B cell (primary cell): ENCODE measurements around the gene CCR6. TPM values are rescaled to one million over a fixed set of nuclear protein-coding genes. Genes with fewer than 3 reads are reported as not detected.

Experiments
- ATAC-seq: fragments of 200-7000 bp; cut with Tn5 transposase; one replicate; pipeline ENCODE4 v1.10.0; 2021; ENCODE audit warnings: low read depth, mild to moderate bottlenecking, moderate number of reproducible peaks, moderate library complexity
- CTCF ChIA-PET: fragments of 350-600 bp; sonication (Branson Sonifier 250); formaldehyde crosslinking; loops from one replicate; lab custom pipeline; 2021; ENCODE audit warnings: antibody characterized with exemption, inconsistent platforms; lab: Charles Lee
- POLR2A ChIA-PET: fragments of 350-600 bp; sonication (Branson Sonifier 250); formaldehyde crosslinking; loops from one replicate; lab custom pipeline; 2021; ENCODE audit warnings: antibody characterized with exemption; lab: Charles Lee
- DNase-seq: peaks from one replicate; pipeline ENCODE4 v3.0.0; 2013
- H2AFZ ChIP-seq: 2 replicates; pipeline ENCODE4 v1.6.1; 2012; ENCODE audit warnings: mild to moderate bottlenecking, low read depth, low read length; ENCODE audit not compliant: insufficient read depth, poor library complexity, severe bottlenecking
- H3K27ac ChIP-seq, 2 donors: 1 replicate in 1 of 2; 2 replicates in 1 of 2; pipeline ENCODE4 v1.5.1; 2012 to 2013; ENCODE audit warnings: low read length in 2 of 2, mild to moderate bottlenecking in 2 of 2, moderate library complexity in 1 of 2
- H3K27me3 ChIP-seq, 4 experiments: fragments of 200-600 bp in 1 of 4; sonication (generic) in 1 of 4; replicated peaks in 1 of 4; 1 replicate in 2 of 4; 2 replicates in 2 of 4; pipeline versions ENCODE4 v1.6.1 to v1.7.0; 2013 to 2016; ENCODE audit warnings: low read length in 3 of 4, mild to moderate bottlenecking in 2 of 4, mixed read lengths in 1 of 4, moderate library complexity in 1 of 4; ENCODE audit not compliant: insufficient read depth in 4 of 4, control insufficient read depth in 3 of 4; ENCODE audit errors: control extremely low read depth in 1 of 4
- H3K36me3 ChIP-seq, 2 experiments: replicated peaks in 1 of 2; 1 replicate in 1 of 2; 2 replicates in 1 of 2; pipeline versions ENCODE4 v1.6.1 to v1.7.1; 2013; ENCODE audit warnings: low read length in 1 of 2; ENCODE audit not compliant: insufficient read depth in 2 of 2, control insufficient read depth in 1 of 2; ENCODE audit errors: control extremely low read depth in 1 of 2, extremely low read depth in 1 of 2
- H3K4me1 ChIP-seq, 2 donors: fragments of 200-600 bp in 1 of 2; sonication (generic) in 1 of 2; 1 replicate in 1 of 2; 2 replicates in 1 of 2; pipeline versions ENCODE4 v1.5.1 to v1.6.1; 2013 to 2017; ENCODE audit warnings: low read length in 2 of 2; ENCODE audit not compliant: control insufficient read depth in 2 of 2, insufficient read depth in 2 of 2
- H3K4me2 ChIP-seq: replicated peaks from 2 replicates; pipeline ENCODE3; 2012; ENCODE audit warnings: mild to moderate bottlenecking, low read depth, low read length; ENCODE audit not compliant: poor library complexity, severe bottlenecking
- H3K4me3 ChIP-seq, 5 experiments: fragments of 200-600 bp in 1 of 5; sonication (generic) in 1 of 5; 1 replicate in 3 of 5; 2 replicates in 2 of 5; pipeline versions ENCODE4 v1.5.1 to v1.7.0; 2011 to 2016; ENCODE audit warnings: low read length in 4 of 5, mild to moderate bottlenecking in 4 of 5, low read depth in 2 of 5, control low read depth in 1 of 5, moderate library complexity in 1 of 5; ENCODE audit not compliant: insufficient read depth in 1 of 5; ENCODE audit errors: control extremely low read depth in 1 of 5, extremely low read depth in 1 of 5
- H3K79me2 ChIP-seq: fragments of 200-600 bp; sonication (generic); one replicate; pipeline ENCODE4 v1.6.0; 2016; ENCODE audit warnings: low read length; ENCODE audit not compliant: control insufficient read depth, insufficient read depth
- H3K9ac ChIP-seq: fragments of 200-600 bp; sonication (generic); 2 replicates; pipeline ENCODE4 v1.6.1; 2017; ENCODE audit warnings: mild to moderate bottlenecking, low read length, moderate library complexity
- H3K9me3 ChIP-seq, 3 donors: one replicate each; pipeline versions ENCODE4 v1.6.1 to v1.7.1; 2013; ENCODE audit warnings: low read length in 2 of 3; ENCODE audit not compliant: control insufficient read depth in 2 of 3, insufficient read depth in 1 of 3; ENCODE audit errors: control extremely low read depth in 1 of 3
- H4K20me1 ChIP-seq: 2 replicates; pipeline ENCODE4 v1.6.0; 2012; ENCODE audit warnings: mild to moderate bottlenecking, low read length; ENCODE audit not compliant: insufficient read depth, control insufficient read depth, poor library complexity, severe bottlenecking
- H3K27ac Mint-ChIP-seq: one replicate; pipeline ENCODE4 v1.8.0; 2021; ENCODE audit warnings: mixed read lengths
- H3K27me3 Mint-ChIP-seq: one replicate; pipeline ENCODE4 v1.8.0; 2021; ENCODE audit warnings: mixed read lengths
- H3K4me1 Mint-ChIP-seq: one replicate; pipeline ENCODE4 v1.8.0; 2021; ENCODE audit warnings: mixed read lengths
- H3K4me3 Mint-ChIP-seq: one replicate; pipeline ENCODE4 v1.8.0; 2021; ENCODE audit warnings: mixed read lengths
- H3K9me3 Mint-ChIP-seq: one replicate; pipeline ENCODE4 v1.8.0; 2022; ENCODE audit warnings: mixed read lengths; ENCODE audit not compliant: insufficient read depth
- EZH2 ChIP-seq: IDR thresholded peaks from 2 replicates; pipeline ENCODE4 v1.6.1; 2012; ENCODE audit warnings: borderline replicate concordance, low read depth, mild to moderate bottlenecking, moderate library complexity, low read length; ENCODE audit not compliant: insufficient read depth, poor library complexity, severe bottlenecking
- WGBS: methylation state at CpG from one replicate; pipeline ENCODE4 v1.1.5; 2013; ENCODE audit warnings: missing lambda C conversion rate; ENCODE audit not compliant: insufficient coverage; 5-methylcytosine and 5-hydroxymethylcytosine counted together
- intact Hi-C: fragments of 100-400 bp; cut with micrococcal nuclease; formaldehyde crosslinking; loops from one replicate; pipeline ENCODE4 v1.10.0; 2022
- polyA plus RNA-seq: library from polyadenylated mRNA; depleted of rRNA; stranded (reverse); fragments of >200 nt; gene quantifications from 2 replicates; pipeline ENCODE4 v1.2.3, GENCODE V29; 2012
- total RNA-seq, 2 donors: library from RNA; stranded (reverse); fragments of 120-200 nt in 1 of 2; gene quantifications; 1 replicate in 1 of 2; 2 replicates in 1 of 2; pipeline versions ENCODE4 v1.2.3 to v1.2.4, GENCODE V29; 2013 to 2022
- TF ChIP-seq, protein P1 (sequence below): fragments of 200-600 bp; IDR thresholded peaks from one replicate; pipeline ENCODE4 v1.8.0; 2022; ENCODE audit warnings: antibody characterized with exemption, mild to moderate bottlenecking

The CCR6 gene
- total and polyA plus RNA-seq, 2 donors (not counting 1 experiment from before 2014, with no cell fraction given) = 18.2 to 30.9 TPM

DNA sequence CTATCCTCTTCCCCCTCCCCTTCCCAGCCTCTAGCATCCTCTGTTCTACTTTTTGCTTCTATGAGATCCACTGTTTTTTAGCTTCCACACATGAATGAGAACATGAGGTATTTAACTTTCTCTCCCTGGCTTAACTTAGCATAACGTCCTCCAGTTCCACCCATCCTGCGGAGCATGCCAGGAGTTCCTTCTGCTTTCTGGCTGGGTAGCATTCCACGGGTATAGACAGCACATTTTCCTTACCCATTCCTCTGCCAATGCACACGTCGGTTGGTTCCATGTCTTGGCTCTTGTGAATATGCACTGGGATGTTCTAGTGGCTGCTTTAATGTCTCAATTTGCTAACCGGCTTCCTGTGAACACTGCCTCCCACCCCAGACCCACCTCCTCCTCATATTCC is 13.2 kb upstream of the CCR6 start:
- Histone ChIP-seq H3K79me2 (peaks cover 83% of the 10 kb centered on the region), H3K27me3 (no peaks in the 10 kb centered on the region), H3K27ac (peak overlapping the region; percentile 98 to 100), H3K9ac (no peak overlapping the region), H3K4me1 (peaks cover 91 to 95% of the 10 kb centered on the region in 2 donors), H3K9me3 (peaks cover 0 to 4% (median 0%) of the 10 kb centered on the region in 3 donors), H3K4me2 (peak overlapping the region; percentile 88), H3K4me3 (no peak overlapping the region), H2AFZ (no peak overlapping the region), H4K20me1 (no peaks in the 10 kb centered on the region), H3K36me3 (no peaks in the 10 kb centered on the region)
- intact Hi-C loops = no loop called here
- 93% methylated on average over 3 of the region's 6 CpGs for WGBS
- peak overlapping the region; percentile 3 for H3K4me3 Mint-ChIP-seq
- H3K9me3 Mint-ChIP-seq = no peaks in the 10 kb centered on the region
- TF ChIP-seq, protein P1, sequence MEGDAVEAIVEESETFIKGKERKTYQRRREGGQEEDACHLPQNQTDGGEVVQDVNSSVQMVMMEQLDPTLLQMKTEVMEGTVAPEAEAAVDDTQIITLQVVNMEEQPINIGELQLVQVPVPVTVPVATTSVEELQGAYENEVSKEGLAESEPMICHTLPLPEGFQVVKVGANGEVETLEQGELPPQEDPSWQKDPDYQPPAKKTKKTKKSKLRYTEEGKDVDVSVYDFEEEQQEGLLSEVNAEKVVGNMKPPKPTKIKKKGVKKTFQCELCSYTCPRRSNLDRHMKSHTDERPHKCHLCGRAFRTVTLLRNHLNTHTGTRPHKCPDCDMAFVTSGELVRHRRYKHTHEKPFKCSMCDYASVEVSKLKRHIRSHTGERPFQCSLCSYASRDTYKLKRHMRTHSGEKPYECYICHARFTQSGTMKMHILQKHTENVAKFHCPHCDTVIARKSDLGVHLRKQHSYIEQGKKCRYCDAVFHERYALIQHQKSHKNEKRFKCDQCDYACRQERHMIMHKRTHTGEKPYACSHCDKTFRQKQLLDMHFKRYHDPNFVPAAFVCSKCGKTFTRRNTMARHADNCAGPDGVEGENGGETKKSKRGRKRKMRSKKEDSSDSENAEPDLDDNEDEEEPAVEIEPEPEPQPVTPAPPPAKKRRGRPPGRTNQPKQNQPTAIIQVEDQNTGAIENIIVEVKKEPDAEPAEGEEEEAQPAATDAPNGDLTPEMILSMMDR = no peak
- no peak for TF ChIP-seq EZH2
- H3K4me1 Mint-ChIP-seq = peaks cover 92% of the 10 kb centered on the region
- CTCF ChIA-PET = interaction anchor here (1.2 kb wide), 1 partner anchor 9 kb away, joined by 7 read pairs; no protein-coding TSS in a partner anchor
- POLR2A ChIA-PET = interaction anchor here (1.3 kb wide), 1 partner anchor 15 kb away, joined by 3 read pairs; no protein-coding TSS in a partner anchor
- H3K27ac Mint-ChIP-seq = peak overlapping the region; percentile 60
- no peaks in the 10 kb centered on the region for H3K27me3 Mint-ChIP-seq
- ATAC-seq (no peak), DNase-seq (no peak)

DNA sequence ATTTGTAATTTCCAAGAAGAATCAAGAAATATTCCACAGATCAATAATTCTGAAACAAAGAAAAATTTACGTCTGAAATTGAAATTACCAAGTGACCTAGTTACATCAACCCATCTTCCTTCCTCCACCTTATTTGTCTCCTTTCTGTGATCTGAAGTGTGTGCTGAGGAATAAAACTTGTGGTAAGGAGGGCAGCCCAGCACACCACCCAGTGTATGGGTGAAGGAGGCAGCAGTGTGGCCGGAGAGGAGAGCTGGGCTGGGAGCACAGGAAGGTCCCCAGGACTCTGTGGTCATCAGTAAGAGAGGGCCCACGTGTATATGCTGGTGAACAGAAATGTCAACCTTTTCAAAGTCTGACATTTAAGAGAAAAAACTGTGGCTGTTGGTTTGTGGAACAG is 11.3 kb upstream of the CCR6 start:
- H3K27ac ChIP-seq = peak overlapping the region; percentile 98 to 100
- peaks cover 0 to 3% (median 0%) of the 10 kb centered on the region in 3 donors for H3K9me3 ChIP-seq
- no peaks in the 10 kb centered on the region for H3K9me3 Mint-ChIP-seq
- peak overlapping the region; percentile 32 to 77 (median 61) for H3K4me3 ChIP-seq
- no CpG with 5 or more reads among the region's 3 CpGs for WGBS
- ChIA-PET POLR2A (interaction anchor here (1.3 kb wide), 1 partner anchor 18 kb away, joined by 4 read pairs; no protein-coding TSS in a partner anchor), CTCF (interaction anchor here (0.6 to 1.0 kb wide), 4 partner anchors 9 to 30 kb away, joined by 3 to 4 read pairs (median 3); partner anchors contain the start of gene CCR6)
- H3K4me1 ChIP-seq = peaks cover 91 to 93% of the 10 kb centered on the region in 2 donors
- peak overlapping the region; percentile 96 for H3K27ac Mint-ChIP-seq
- no peak for DNase-seq
- no peaks in the 10 kb centered on the region for H3K27me3 ChIP-seq
- peak overlapping the region; percentile 88 for H3K4me2 ChIP-seq
- peaks cover 0 to 9% of the 10 kb centered on the region in 2 experiments for H3K36me3 ChIP-seq
- peak overlapping the region; percentile 74 for H3K9ac ChIP-seq
- H3K27me3 Mint-ChIP-seq = no peaks in the 10 kb centered on the region
- H3K4me3 Mint-ChIP-seq = peak overlapping the region; percentile 84
- no peak for ATAC-seq
- peaks cover 84% of the 10 kb centered on the region for H3K79me2 ChIP-seq
- no peaks in the 10 kb centered on the region for H4K20me1 ChIP-seq
- intact Hi-C loops = no loop called here
- H3K4me1 Mint-ChIP-seq = peaks cover 94% of the 10 kb centered on the region
- TF ChIP-seq EZH2 = no peak
- TF ChIP-seq, protein P1 = no peak
- peak overlapping the region; percentile 23 for H2AFZ ChIP-seq
